HL-60 (cell line): ENCODE measurements around the gene CNTROB.

Source experiments
- DNase-seq, 2 experiments: peaks; one replicate each; pipeline ENCODE4 v3.0.0-alpha.2; 2010 to 2020; ENCODE audit warnings: low read depth in 1 of 2, low spot score in 1 of 2
- H3K27ac ChIP-seq: fragments of 250-450 bp; sonication (Bioruptor Pico); replicated peaks from 2 replicates; pipeline ENCODE4 v1.5.1; 2020; ENCODE audit warnings: mild to moderate bottlenecking, moderate library complexity
- H3K27me3 ChIP-seq: fragments of 250-450 bp; sonication (Bioruptor Pico); 2 replicates; pipeline ENCODE4 v1.5.1; 2021; ENCODE audit warnings: mild to moderate bottlenecking, moderate library complexity; ENCODE audit not compliant: insufficient read depth, poor library complexity, severe bottlenecking
- H3K4me3 ChIP-seq: replicated peaks from 2 replicates; pipeline ENCODE4 v1.5.1; 2011; ENCODE audit warnings: mild to moderate bottlenecking, control low read depth, low read length; ENCODE audit not compliant: insufficient read depth
- GABPA ChIP-seq: IDR thresholded peaks from 2 replicates; pipeline ENCODE4 v1.6.1; 2012; ENCODE audit warnings: low read depth
- POLR2AphosphoS5 ChIP-seq: IDR thresholded peaks from 2 replicates; pipeline ENCODE4 v1.6.1; 2012; ENCODE audit warnings: low read depth
- SPI1 ChIP-seq: IDR thresholded peaks from 2 replicates; pipeline ENCODE4 v1.6.1; 2012; ENCODE audit warnings: low read depth, mild to moderate bottlenecking, borderline replicate concordance
- TF ChIP-seq, protein P1 (sequence below): IDR thresholded peaks from one replicate; pipeline ENCODE4 v1.5.1; 2011; ENCODE audit warnings: low read length, control low read depth, inconsistent platforms; ENCODE audit not compliant: insufficient read depth
- TF ChIP-seq, protein P2 (sequence below): IDR thresholded peaks from 2 replicates; pipeline ENCODE4 v1.6.1; 2012; ENCODE audit warnings: low read depth; ENCODE audit not compliant: insufficient replicate concordance

The CNTROB gene

DNA sequence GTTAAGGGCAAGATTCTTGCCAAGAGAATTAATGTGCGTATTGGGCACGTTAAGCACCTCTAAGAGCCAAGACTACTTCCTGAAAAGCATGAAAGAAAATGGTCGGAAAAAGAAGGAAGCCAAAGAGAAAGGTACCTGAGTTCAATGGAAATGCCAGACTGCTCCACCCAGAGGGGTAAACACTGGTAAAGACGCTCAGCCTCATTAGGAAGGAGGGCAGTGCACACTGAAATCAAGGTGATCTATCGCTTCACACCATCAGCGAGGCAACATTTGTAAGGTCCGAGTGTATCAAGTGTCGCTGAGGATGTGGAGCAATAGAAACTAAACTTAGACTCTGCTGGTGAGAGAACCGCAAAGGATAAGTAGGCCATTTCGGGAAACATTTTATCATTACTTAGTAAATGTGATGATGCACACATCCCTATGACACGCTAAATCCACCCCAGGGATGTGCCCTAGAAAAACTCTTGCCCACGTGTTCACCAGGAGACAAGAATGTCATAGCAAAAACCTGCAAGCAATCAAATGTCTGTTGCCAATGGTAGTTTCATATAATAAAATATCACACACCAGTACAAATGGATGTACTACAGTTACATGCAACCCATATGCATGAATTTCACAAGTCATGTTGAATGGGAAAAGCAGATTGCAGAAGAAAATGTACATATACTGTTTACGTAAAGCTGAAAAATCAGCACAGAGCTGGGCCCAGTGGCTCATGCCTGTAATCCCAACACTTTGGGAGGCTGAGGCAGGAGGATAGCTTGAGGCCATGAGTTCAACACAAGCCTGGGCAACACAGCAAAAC is 23.6 kb downstream of the CNTROB start:
- no peak for DNase-seq
- no peaks in the 10 kb centered on the region for H3K27me3 ChIP-seq
- no peak overlapping the region for H3K4me3 ChIP-seq
- TF ChIP-seq, protein P1, sequence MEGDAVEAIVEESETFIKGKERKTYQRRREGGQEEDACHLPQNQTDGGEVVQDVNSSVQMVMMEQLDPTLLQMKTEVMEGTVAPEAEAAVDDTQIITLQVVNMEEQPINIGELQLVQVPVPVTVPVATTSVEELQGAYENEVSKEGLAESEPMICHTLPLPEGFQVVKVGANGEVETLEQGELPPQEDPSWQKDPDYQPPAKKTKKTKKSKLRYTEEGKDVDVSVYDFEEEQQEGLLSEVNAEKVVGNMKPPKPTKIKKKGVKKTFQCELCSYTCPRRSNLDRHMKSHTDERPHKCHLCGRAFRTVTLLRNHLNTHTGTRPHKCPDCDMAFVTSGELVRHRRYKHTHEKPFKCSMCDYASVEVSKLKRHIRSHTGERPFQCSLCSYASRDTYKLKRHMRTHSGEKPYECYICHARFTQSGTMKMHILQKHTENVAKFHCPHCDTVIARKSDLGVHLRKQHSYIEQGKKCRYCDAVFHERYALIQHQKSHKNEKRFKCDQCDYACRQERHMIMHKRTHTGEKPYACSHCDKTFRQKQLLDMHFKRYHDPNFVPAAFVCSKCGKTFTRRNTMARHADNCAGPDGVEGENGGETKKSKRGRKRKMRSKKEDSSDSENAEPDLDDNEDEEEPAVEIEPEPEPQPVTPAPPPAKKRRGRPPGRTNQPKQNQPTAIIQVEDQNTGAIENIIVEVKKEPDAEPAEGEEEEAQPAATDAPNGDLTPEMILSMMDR = no peak
- TF ChIP-seq POLR2AphosphoS5 = no peak
- no peak for TF ChIP-seq SPI1
- TF ChIP-seq GABPA = no peak
- TF ChIP-seq, protein P2, sequence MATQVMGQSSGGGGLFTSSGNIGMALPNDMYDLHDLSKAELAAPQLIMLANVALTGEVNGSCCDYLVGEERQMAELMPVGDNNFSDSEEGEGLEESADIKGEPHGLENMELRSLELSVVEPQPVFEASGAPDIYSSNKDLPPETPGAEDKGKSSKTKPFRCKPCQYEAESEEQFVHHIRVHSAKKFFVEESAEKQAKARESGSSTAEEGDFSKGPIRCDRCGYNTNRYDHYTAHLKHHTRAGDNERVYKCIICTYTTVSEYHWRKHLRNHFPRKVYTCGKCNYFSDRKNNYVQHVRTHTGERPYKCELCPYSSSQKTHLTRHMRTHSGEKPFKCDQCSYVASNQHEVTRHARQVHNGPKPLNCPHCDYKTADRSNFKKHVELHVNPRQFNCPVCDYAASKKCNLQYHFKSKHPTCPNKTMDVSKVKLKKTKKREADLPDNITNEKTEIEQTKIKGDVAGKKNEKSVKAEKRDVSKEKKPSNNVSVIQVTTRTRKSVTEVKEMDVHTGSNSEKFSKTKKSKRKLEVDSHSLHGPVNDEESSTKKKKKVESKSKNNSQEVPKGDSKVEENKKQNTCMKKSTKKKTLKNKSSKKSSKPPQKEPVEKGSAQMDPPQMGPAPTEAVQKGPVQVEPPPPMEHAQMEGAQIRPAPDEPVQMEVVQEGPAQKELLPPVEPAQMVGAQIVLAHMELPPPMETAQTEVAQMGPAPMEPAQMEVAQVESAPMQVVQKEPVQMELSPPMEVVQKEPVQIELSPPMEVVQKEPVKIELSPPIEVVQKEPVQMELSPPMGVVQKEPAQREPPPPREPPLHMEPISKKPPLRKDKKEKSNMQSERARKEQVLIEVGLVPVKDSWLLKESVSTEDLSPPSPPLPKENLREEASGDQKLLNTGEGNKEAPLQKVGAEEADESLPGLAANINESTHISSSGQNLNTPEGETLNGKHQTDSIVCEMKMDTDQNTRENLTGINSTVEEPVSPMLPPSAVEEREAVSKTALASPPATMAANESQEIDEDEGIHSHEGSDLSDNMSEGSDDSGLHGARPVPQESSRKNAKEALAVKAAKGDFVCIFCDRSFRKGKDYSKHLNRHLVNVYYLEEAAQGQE = no peak
- no peak overlapping the region for H3K27ac ChIP-seq

DNA sequence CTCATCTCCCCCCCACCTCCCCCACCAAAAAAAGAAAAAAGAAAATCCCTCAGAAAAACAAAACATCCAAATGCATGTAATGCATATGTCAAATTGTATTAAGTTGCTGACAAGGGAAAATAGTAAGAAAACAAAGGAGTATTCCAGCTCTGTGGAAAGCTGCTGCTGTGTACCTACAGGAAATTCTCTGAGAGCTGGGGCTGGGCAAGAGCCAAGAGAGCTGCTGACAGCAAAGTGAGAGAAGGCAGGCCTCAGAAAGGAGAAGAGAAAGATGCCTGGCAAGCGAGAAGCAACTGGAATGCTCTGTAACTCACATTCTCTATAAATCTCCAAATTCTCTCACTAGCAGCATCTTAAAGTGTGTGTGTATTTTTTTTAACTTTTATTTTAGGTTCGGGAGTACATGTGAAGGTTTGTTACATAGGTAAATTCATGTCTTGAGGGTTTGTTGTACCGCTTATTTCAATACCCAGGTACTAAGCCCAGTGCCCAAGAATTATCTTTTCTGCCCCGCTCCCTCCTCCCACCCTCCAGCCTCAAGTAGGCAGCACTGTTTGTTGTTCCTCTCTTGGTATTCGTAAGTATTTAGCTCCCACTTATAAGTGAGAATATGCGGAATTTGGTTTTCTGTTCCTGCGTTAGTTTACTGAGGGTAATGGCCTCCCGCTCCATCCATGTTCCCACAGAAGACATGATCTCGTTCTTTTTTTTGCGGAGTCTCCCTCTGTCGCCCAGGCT is 24.4 kb downstream of the CNTROB start:
- TF ChIP-seq POLR2AphosphoS5 (no peak), GABPA (no peak), SPI1 (no peak)
- TF ChIP-seq, protein P2 = no peak
- TF ChIP-seq, protein P1 = no peak
- no peak for DNase-seq
- H3K27ac ChIP-seq = no peak overlapping the region
- H3K4me3 ChIP-seq = no peak overlapping the region
- no peaks in the 10 kb centered on the region for H3K27me3 ChIP-seq

DNA sequence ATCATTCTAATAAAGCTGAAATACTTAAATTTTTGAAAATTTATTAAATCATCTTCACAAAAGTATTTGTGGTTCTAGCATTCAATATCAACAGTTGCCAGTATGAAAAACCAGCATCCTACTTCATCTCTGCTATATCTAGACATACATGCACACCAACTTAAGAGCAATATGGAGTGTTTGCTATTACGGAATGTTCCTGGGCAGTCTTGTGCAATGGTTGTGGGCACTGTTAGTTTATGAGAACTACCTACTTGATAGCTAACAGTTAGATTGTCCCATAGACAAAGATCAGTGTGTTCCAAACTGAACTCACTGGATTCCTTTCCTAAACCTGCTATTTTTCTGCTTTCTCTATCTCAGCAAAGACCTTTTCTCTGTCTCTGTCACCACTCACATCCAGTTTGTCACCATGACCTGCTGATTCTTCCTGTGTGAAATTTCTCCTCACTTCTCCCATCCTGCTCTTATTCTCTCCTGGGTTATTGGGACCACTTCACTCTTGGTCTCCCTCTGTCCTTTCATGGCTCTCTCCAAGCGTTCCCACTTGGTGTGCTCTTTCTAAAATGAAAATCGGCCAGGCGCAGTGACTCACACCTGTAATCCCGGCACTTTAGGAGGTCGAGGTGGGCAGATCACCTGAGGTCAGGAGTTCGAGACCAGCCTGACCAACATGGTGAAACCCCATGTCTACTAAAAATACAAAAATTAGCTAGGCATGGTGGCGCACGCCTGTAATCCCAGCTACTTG is 27.7 kb downstream of the CNTROB start:
- peak; percentile 11 to 73 for DNase-seq
- no peak for TF ChIP-seq POLR2AphosphoS5
- TF ChIP-seq, protein P1 = no peak
- TF ChIP-seq SPI1 = no peak
- no peak for TF ChIP-seq GABPA
- TF ChIP-seq, protein P2 = no peak
- Histone ChIP-seq H3K27me3 (no peaks in the 10 kb centered on the region), H3K27ac (peak overlapping the region; percentile 28), H3K4me3 (no peak overlapping the region)
